Thyroid gland (tissue), 4 donors: ENCODE data around the gene SV2A.

ENCODE experiments used
- CTCF ChIP-seq, 6 experiments: fragments of 200-600 bp in 3 of 6; fragments of 450-650 bp in 3 of 6; sonication (generic) in 3 of 6; IDR thresholded peaks; one replicate each; pipeline ENCODE4 v1.5.1; 2016 to 2019; ENCODE audit warnings: antibody characterized with exemption in 6 of 6, mild to moderate bottlenecking in 2 of 6, inconsistent platforms in 1 of 6, moderate library complexity in 1 of 6
- POLR2A ChIP-seq, 2 donors: fragments of 450-650 bp; IDR thresholded peaks; one replicate each; pipeline ENCODE4 v1.6.1; 2017; ENCODE audit warnings: antibody characterized with exemption in 2 of 2, mild to moderate bottlenecking in 2 of 2, moderate library complexity in 1 of 2

GRCh38 chr1:149927563-149928400 is 10.1 kb upstream of the SV2A start, which contains the start of gene SF3B4:
- TF ChIP-seq CTCF (IDR thresholded peaks at IDR 0.05) (peak in 1 of 6 experiments; percentile 22), POLR2A (IDR thresholded peaks at IDR 0.05) (peak; percentile 82 to 99)
